ENCODE measurements around the gene ZNF668. TPM values are rescaled to one million over a fixed set of nuclear protein-coding genes. Genes with fewer than 3 reads are reported as not detected.
"Not testable (repeated sequence)": the region's sequence is repeated elsewhere in the genome, so short reads cannot be mapped to it uniquely, and the experiment has no call there.

ZNF668 gene
- polyA plus RNA-seq, 1 donor = 5.1 TPM

DNA sequence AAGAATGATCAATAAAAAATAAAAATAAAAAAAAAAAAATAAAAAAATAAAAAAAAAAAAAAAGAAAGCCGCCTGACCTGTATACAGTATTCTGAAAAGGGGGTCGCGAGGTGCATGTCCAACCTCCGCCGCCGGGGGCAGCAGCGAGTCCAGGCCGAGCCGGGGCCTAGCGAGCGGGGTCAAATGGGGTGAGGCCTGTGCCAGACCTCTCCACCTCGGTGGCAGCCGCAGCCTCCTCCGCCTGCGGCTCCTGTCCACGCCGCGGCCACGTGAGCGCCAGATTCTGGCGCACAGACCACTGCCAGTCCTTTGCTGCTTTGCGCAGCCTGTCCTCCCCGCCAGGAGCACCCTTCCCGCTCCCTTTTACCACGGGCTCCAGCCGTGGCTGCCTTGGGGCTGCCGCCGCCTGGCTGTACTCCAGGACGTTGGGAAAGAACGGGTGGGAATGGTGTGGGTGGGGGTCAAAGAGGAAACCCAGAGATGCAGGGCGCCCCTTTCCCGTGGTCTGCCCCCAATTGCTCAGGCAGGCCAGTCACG is 31.7 kb upstream of the ZNF668 start:
- peak; percentile 53 for DNase-seq

DNA sequence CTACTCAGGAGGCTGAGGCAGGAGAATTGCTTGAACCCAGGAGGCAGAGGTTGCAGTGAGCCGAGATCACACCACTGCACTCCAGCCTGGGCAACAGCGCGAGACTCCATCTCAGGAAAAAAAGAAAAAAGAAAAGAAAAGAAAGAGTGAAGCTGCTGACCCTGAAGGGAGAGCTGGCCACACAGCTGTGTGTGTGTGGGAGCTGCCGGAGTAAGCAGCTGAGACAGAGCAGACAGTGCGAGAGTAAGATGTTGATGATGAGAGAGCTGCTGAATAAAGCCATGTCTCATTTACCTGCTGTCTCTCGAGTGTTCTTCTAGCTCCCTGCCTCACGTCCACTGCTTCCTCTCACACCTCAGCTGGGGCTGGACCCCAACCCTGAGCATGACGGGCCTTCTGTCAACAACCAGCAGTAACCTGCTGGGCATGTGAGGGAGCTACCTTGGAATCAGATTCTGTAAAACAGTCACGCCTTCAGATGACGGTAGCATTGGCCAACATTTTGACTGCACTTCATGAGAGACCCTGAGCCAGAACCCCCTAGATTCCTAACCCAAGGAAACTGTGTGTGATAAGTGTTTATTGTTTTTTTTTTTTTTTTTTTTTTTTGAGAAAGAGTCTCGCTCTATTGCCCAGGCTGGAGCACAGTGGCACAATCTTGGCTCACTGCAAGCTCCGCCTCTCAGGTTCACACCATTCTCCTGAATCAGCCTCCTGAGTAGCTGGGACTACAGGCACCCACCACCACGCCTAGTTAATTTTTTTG is 27.0 kb upstream of the ZNF668 start:
- DNase-seq = not testable (repeated sequence)

DNA sequence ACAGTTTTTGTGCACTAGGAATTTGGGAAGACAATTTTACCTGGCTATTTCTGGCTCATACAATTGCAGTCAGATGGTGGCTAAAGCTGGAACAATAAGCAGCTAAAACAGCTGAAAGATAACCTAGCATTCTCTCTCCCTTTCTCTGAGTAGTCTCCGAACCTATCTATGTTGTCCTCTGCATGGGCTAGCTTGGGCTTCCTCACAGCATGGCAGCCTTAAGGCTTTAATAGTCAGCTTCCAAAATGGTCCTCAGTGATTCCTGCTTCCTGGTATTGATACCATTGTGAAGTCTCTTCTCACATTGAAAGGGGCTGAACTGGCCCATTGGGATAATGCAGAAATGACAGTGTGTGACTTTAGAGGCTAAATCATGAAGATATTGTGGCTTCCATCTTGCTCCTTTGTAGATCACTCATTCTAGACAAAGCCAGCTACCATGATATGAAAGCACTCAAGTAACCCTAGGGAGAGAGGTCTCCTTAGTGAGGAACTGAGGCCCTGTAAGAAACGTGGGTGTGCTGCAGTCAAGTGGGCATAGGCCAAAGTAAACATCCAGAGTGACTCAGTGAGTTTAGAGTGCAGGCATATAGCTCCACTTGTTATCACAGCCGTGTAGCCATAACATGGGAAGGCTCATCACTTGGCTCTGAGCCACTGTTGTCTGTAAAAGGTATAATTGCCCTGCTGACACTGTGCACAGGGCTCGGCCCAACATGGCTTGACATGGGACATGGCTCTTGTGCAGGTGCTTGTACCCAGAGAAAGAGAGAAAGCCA is 26.0 kb upstream of the ZNF668 start:
- no peak for DNase-seq

DNA sequence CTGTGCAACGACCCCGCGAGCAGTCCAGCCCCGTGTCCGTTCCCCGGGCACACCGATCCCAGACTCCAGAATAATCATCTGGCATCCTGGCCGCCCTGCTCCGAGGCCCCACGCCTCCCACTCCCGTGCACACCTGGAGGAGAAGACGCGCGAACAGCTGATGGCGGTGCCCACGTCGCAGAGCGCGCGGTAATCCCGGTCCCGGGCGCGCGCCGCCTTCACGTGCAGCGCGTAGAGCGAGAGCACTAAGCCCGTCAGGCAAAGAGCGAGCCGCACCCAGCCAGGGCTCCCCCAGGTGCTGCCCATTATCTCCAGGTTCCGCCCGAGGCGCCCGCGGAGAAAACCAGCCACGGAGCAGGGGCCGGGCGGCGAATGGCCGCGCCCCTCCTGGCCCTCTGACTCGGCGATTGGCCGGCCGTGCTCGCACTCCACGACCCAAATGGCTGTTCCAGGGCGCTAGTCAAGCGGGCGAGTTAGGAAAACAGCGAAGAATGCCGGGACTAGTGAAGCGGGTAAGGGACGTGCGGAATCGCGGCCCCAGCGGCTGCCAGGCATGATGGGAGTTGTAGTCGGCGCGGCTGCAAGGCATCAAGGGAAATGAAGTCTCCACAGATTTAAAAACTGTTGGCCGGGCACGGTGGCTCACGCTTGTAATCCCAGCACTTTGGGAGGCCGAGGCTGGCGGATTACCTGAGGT is 20.5 kb upstream of the ZNF668 start, which contains the start of gene VKORC1:
Gene VKORC1, minus strand, starts transcription at position 374 of the 697 bp plus-strand sequence. Its CDS starts 68 bp downstream, at position 306.
- DNase-seq = peak; percentile 91

DNA sequence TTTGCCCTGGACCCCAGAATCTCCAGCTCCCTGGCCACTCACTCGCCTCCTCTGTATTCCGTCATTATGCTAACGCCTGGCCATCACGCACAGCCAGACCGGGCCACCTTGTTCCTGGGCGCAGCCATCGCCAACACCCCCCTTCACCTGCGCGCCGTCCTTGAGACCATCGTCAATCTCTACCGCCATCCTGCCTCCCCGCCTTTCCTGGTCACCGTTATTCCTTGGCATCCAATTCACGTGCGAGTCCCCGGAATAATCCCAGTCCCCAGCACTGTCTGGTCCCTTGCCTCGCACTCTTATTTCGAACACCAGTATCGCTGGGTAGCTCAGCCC is 20.0 kb upstream of the ZNF668 start:
- no peak for DNase-seq

DNA sequence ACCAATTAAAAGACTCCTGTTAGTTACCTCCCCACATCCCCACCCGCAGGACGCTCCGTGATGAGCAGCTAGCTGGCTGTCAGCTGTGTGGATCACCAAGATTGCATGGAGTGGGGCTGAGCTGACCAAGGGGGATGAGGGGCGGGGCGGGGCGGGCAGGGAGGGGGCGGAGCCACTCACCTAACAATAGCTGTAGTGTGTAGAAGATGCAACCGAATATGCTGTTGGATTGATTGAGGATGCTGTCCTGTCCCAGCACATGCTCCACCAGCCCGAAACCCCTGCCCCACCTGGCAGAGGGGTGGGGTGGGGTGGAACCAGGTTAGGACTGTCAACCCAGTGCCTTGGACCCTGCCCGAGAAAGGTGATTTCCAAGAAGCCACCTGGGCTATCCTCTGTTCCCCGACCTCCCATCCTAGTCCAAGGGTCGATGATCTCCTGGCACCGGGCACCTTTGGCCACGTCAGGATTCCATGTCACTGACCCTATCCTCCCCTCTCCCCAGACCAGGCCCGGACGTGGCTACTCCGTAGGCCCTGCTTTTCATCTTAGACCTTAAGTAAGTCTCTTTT is 19.2 kb upstream of the ZNF668 start:
- no peak for DNase-seq

DNA sequence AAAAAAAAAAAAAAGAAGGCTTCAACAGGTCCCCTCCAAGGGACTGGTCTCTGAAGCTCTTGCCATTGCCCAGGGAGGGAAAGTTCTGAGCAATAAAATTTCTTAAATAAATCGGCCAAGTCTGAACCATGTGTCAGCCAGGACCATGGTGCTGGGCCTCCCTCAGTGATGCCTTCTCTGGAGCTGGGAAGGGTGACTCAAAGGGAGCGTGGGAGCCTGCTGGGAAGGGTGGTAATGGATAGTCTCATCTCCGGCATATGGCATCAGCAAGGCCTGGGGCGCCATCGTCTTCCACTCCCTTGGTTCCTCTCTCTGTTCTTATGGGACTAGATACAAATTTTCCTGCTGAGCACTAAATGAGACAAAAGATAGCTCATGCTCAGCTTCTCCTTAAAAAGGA is 18.3 kb upstream of the ZNF668 start:
- DNase-seq = no peak

DNA sequence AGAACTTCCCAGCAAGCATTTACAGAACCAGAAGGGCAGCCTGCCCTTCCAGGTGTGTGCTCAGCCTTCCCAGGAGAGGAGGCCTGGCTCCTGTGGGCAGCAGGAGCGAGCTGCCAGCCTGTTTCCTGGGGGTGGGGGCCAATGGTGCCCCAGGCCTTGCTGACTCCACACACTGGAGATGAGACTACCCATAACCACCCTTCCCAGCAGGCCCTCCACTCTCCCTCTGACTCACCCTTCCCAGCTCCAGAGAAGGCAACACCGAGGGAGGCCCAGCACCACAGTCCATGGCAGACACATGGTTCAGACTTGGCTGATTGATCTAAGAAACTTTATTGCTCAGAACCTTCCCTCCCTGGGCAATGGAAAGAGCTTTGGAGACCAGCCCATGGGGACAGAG is 16.5 kb upstream of the ZNF668 start:
- DNase-seq = no peak

DNA sequence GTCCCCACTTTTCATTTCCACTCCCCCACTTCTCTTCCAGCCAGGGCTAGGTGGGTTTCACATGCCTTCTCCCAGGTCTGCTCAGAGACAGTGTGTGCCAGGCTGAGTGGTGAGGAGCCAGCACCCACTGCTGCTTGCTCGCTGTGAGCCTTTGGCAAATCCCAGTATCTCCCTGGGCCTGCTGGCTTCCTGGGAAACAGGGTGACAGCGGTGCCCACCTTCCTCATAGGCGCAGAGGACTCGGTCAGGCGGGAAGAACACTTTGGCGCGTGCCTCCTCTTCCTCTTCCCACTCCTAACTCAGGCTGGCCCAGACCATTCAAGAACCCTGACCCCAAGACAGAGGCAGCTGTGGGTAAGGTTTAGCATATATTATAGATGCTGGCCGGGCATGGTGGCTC is 15.2 kb upstream of the ZNF668 start:
- DNase-seq = no peak

DNA sequence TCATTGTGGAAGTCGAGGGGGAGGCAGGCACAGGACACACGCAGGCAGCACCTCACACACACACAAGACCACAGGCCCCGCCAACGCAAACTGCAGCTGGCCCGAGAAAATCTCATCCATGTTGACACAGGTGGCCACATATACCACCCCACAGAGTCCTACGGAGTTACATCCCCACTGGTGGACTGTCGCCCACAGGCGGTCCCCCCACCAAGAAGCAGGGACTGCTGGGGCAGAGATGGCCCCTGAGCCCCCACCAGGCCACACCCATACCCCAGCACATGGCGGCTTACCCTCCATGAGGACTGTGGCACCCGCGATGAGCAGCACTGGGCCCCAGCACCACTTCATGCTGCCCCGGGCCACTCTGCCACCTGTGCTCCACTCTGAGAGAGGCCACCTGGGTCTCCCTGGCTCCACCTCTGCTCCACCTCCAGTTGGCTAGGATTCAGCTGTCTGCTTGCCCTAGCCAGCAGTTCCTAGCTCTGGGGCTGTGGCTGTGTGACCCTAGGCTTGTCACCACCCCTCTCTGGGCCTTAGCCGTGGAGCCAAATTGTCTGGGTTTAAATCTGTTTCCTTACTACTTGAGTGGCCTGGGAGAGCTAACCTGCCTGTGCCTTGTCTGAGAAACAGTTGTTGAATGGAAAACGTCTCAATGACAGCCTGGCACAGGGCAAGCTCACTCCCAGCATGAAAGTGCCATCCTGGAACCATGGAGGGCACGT is 14.6 kb upstream of the ZNF668 start, which contains the start of gene PRSS53:
Gene PRSS53, minus strand, starts transcription at position 485 of the 725 bp plus-strand sequence. Its CDS starts 134 bp downstream, at position 351.
- no peak for DNase-seq

DNA sequence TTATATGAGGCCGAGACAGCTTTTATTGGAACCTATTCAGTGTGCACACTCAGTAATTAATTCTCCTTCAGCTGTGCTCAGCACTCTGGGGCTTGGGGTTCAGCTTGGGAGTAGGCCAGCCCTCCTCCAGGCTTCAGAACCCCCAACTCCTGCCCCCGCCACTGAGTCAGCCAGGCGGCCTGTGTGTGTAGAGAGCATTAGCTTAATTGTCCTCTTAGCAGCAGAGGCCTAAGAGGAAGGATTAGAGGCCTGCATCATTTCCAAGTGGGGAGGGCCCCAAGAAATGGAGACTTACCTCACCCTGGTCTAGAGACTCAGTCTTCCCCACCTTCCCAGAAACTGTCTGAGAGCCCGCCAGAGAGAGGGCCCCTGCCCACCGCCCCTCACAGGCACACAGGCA is 13.9 kb upstream of the ZNF668 start:
- DNase-seq = no peak

DNA sequence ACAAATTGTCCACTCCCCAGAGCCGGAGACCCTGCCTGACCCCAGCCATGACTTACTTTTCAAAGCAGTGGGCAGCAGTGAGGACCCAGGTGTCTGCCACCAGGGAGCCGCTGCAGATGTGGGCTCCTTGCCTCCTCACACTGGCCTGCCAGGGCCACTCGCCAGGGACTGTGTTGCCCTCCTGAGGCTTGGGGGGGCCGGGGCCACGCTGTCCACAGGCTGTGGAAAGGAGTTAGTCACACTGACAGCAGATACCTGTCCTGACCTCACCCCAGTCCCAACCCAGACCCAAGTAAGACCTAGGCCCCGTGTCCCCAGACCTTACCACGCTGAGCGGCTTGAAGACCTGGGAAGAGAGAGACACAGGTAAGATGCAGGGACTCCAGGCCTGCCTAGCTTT is 13.4 kb upstream of the ZNF668 start:
- DNase-seq = no peak

DNA sequence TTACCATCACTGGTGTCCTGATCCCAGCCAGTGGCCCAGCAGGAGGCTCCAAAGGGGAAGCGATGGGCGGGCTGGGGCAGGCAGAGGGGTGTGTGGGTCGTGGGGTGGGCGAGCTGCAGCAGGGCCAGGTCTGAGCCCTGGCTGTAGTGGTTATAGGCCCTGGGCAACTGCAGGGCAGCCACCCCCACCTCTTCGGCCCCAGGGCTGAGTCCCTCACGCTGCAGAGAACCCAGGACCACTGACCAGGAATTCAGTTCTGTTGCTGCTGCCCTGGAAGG is 12.5 kb upstream of the ZNF668 start:
- no peak for DNase-seq

DNA sequence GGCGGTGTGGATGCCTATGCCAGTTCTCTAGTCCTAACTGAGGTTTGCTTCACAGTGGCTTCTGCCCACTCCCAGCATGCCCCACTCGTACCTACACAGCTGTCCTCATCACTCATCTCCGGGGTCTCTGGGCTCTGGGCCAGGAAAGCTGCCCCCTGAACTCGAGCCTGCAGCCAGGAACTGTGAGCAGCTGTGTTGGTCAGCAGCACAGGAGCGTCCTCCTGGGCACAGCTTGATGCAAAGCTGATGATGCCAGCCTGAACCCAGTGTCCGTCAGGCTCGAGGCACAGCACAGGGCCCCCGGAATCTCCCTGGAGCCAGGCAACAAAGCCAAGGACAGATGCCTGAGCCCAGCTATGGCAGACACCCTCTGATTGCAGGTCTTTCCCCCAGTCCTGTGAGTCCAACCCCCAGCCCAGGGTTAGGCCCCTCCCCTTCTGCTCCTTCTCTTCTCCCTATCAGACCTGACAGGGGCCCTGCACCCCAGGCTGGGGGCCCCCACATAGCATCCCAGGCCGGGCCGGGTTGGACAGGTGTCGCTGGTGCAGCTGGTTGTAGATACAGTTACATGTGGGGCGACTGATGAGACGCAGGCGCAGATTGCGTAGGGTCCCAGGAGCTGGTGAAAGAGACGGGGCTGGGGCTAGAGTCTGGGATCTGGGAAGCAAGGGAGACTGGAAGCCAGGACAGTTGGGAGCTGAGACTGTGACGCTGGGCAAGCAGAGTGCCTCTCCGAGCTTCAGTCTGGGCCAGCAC is 12.0 kb upstream of the ZNF668 start:
- no peak for DNase-seq

DNA sequence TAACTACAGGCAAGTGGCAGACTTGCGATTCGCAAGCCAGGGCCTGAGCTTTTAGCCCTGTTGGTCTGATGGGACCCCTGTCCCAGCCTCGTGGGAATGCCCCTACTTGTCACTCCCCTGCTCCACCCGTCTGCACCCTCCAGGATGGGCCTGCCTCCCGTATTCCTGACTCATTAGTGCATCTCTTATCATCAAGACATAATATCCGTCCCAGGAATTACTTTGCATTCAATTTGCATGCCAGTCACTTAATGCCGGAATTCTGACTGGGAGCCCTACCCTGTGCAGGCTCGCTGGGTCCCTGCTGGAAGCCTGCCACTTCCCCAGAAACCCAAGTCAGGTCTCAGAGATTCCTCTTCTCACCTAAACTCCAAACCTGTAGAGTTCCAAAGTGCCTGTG is 11.4 kb upstream of the ZNF668 start:
- no peak for DNase-seq

DNA sequence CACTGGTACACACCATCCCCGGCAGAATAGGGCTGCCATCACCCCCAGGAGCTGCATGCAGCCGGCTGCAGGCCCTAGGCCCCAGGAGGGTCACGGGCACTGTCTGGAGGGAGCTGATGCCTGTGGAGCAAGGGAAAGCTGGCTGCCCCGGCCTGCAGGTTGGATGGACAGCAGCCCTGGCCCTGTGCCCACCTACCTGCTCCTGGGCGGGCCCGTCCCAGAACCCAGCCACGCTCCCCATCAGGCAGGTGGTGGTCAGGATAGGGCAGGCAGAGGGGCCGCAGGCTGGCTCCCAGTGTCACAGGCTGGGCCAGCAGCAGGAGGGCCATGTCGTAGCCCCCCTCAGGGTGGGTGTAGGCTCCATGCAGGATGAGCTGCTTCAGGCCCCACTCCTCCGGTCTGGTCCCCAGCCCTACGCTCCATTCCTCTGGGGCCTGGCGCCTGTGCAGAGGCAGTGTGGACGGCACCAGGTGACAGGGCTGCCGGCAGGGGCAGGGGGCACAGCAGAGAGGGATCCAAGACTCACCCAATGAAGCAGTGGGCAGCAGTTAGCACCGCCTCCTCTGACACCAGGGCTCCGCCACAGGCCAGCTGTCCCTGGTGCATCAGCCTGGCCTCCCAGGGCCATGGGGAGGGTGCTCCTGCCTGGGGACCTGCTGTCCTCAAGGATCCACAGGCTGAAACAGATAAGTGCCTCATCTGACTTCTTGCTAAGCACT is 10.7 kb upstream of the ZNF668 start:
- no peak for DNase-seq

DNA sequence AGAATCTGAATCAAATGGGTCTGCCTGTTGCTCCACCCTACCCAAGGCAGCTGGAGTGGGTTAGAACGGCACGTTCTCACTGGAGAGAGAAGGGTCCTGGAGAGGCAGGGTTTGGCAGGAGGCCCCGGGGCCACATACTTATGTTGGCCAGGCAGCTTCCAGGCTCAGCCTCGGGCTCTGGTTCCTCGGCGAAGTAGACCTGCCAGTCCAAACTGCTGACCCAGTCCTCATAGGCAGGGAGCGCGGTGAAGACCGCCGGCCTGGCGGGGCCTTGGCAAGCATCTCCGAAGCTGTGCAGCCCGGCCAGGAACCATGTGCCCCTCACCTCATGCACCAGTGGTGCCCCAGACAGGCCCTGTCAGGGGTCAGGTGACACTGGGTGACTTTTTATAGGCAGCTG is 9.9 kb upstream of the ZNF668 start:
- DNase-seq = no peak

DNA sequence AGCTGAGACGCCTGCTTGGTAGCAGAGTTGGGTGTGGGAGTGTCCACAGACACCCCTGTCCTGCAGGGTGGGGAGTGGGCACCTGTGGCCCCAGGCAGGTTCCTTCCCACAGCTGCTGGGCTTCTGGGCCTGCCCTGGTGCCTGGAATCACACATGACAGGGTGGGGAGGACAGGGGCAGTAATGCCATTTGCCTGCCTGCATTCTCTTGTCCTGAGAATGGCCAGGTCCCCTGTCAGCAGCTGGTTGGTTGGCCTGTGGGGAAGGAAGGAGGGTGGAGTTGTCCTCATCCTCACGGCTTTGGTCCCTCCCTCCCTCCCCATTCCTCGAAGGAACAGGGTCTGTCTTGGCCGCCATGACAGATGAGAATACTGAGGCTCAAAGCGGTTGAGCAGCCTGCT is 9.5 kb upstream of the ZNF668 start:
- DNase-seq = no peak

DNA sequence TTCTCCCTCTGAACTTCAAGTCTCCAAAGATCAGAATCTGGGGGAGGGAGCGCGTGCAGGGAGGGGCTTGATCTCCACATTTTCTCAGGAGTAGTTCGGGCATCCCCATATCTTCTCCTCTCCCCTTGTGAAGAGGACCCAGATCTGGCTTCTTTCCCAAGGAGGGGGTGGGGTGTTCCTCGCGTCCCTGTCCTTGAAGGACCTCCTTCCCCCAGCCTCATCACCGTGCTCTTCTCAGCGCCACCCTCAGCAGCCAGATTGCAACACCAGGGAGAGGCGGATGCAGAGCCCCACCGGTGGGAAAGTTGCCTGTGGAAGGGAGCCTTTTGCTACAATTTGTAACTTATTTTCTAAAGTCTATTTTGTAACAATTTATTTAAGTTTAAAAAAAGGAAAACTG is 9.0 kb upstream of the ZNF668 start:
- no peak for DNase-seq

DNA sequence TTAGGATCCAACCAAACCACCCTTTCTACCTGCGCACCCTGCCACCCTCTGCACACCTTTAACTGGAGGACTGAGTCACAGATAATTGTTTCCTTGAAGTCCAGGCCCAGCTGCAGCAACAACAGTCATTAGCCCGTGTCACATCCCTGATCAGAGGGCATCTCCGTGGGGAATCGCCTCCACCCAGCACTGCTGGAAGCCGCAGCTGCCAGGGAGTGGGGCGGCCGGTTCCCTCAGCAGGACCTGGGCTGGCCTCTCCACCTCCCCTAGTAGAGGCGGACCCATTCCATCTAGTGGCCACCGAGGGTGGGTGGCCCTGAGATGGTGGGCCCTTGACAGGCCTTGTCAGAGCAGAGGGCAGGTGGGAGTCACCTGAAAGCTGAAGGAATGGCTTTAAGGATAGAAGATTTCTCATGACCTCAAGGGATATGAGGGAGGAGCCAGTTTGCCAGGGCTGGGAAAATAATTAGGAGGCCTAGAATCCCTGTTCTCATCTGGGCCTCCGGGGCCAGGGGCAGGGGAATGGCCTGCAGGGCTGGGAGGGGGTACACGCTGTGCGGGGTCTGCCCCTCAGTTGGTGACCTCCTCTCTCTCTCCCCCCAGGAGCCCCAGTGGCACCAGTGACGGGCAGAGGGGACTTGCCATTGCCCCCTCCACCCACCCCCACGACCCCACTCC is 8.5 kb upstream of the ZNF668 start:
- DNase-seq = no peak

Data from left kidney (tissue), 2 donors.